HFFc6 (cell line): ENCODE measurements around the gene SMIM7. TPM values are rescaled to one million over a fixed set of nuclear protein-coding genes. Genes with fewer than 3 reads are reported as not detected.

Experiments
- DNase-seq: peaks from one replicate; pipeline ENCODE4 v3.0.0-alpha.2; 2018
- H3K27ac Mint-ChIP-seq: 2 replicates; pipeline ENCODE4 v1.8.0; 2020; ENCODE audit warnings: mild to moderate bottlenecking, mixed read lengths
- H3K27me3 Mint-ChIP-seq: 2 replicates; pipeline ENCODE4 v1.8.0; 2021; ENCODE audit warnings: mild to moderate bottlenecking, moderate library complexity, mixed read lengths; ENCODE audit not compliant: insufficient read depth
- H3K36me3 Mint-ChIP-seq: 2 replicates; pipeline ENCODE4 v1.8.0; 2021; ENCODE audit warnings: low read depth, mixed read lengths
- H3K4me1 Mint-ChIP-seq: 2 replicates; pipeline ENCODE4 v1.8.0; 2020; ENCODE audit warnings: low read depth, mixed read lengths
- H3K4me3 Mint-ChIP-seq: 2 replicates; pipeline ENCODE4 v1.8.0; 2020; ENCODE audit warnings: mild to moderate bottlenecking, moderate library complexity, mixed read lengths
- H3K9me3 Mint-ChIP-seq: 2 replicates; pipeline ENCODE4 v1.8.0; 2020; ENCODE audit warnings: mild to moderate bottlenecking, mixed read lengths
- CTCF ChIP-seq: fragments of 200-600 bp; sonication (generic); IDR thresholded peaks from 2 replicates; pipeline ENCODE4 v1.5.0; 2021; ENCODE audit warnings: antibody characterized with exemption, mild to moderate bottlenecking
- total RNA-seq, 6 experiments: library from RNA; stranded (reverse); fragmentation: NEBNext Ultra II Directional; extraction: Animal tissue kit (Norgen Biotek cat#: 25700); gene quantifications; 2 replicates in 1 of 6; 3 replicates in 5 of 6; pipeline ENCODE4 v1.2.3, GENCODE V29; 2021

SMIM7 gene
- total RNA-seq, 6 experiments from 2014 or later = 66.2 to 74.6 (median 71.9) TPM

GRCh38 chr19:16684216-16684615, 24.3 kb upstream of the SMIM7 start:
- peaks cover 6% of the 10 kb centered on the region for H3K4me1 Mint-ChIP-seq
- no peak for TF ChIP-seq CTCF
- no peak overlapping the region for H3K4me3 Mint-ChIP-seq
- DNase-seq = no peak
- H3K27me3 Mint-ChIP-seq = peaks cover 11% of the 10 kb centered on the region
- peaks cover 6% of the 10 kb centered on the region; the same call in 1 of the 2 replicates for H3K9me3 Mint-ChIP-seq
- no peak overlapping the region for H3K27ac Mint-ChIP-seq
- peaks cover 5% of the 10 kb centered on the region; the same call in 1 of the 2 replicates for H3K36me3 Mint-ChIP-seq

GRCh38 chr19:16682539-16682938, 22.6 kb upstream of the SMIM7 start:
- TF ChIP-seq CTCF = no peak

GRCh38 chr19:16679811-16680210, 19.9 kb upstream of the SMIM7 start:
- no peak overlapping the region for H3K4me3 Mint-ChIP-seq
- no peaks in the 10 kb centered on the region for H3K4me1 Mint-ChIP-seq
- H3K36me3 Mint-ChIP-seq = peaks cover 5% of the 10 kb centered on the region; the same call in 1 of the 2 replicates
- H3K9me3 Mint-ChIP-seq = peaks cover 6% of the 10 kb centered on the region; the same call in 1 of the 2 replicates
- no peak for DNase-seq
- H3K27ac Mint-ChIP-seq = no peak overlapping the region
- no peak for TF ChIP-seq CTCF
- H3K27me3 Mint-ChIP-seq = peaks cover 2% of the 10 kb centered on the region

More at GRCh38 chr19:16682539-16682938, 22.6 kb upstream of the SMIM7 start:
- H3K4me1 Mint-ChIP-seq = peaks cover 6% of the 10 kb centered on the region
- DNase-seq = no peak
- H3K27ac Mint-ChIP-seq = no peak overlapping the region
- peaks cover 5% of the 10 kb centered on the region; the same call in 1 of the 2 replicates for H3K36me3 Mint-ChIP-seq
- H3K27me3 Mint-ChIP-seq = peaks cover 8% of the 10 kb centered on the region
- peaks cover 6% of the 10 kb centered on the region; the same call in 1 of the 2 replicates for H3K9me3 Mint-ChIP-seq
- H3K4me3 Mint-ChIP-seq = no peak overlapping the region

GRCh38 chr19:16678498-16678897, 18.6 kb upstream of the SMIM7 start:
- Mint-ChIP-seq H3K4me1 (no peaks in the 10 kb centered on the region), H3K9me3 (peaks cover 6% of the 10 kb centered on the region; the same call in 1 of the 2 replicates), H3K4me3 (no peak overlapping the region), H3K36me3 (peaks cover 5% of the 10 kb centered on the region; the same call in 1 of the 2 replicates), H3K27me3 (no peaks in the 10 kb centered on the region; the same call in 1 of the 2 replicates), H3K27ac (no peak overlapping the region)
- no peak for DNase-seq
- no peak for TF ChIP-seq CTCF

- Mint-ChIP-seq H3K27me3 (no peaks in the 10 kb centered on the region; the same call in none of the 2 replicates), H3K27ac (no peak overlapping the region), H3K4me3 (no peak overlapping the region), H3K4me1 (no peaks in the 10 kb centered on the region), H3K9me3 (peaks cover 6% of the 10 kb centered on the region; the same call in 1 of the 2 replicates), H3K36me3 (peaks cover 5% of the 10 kb centered on the region; the same call in 1 of the 2 replicates)
- no peak for DNase-seq
- no peak for TF ChIP-seq CTCF
Observed at GRCh38 chr19:16677055-16677454, 17.1 kb upstream of the SMIM7 start.
